Measurements from ENCODE around the gene RASL10A. TPM values are rescaled to one million over a fixed set of nuclear protein-coding genes. Genes with fewer than 3 reads are reported as not detected.

The RASL10A gene
- total and polyA plus RNA-seq, 2 experiments from 2014 or later = 1.6 to 3.0 TPM

GRCh38 chr22:29328055-29328454 is 12.6 kb upstream of the RASL10A start:
- ATAC-seq (peak; percentile 47), DNase-seq (ENCODE audit: low spot score) (no peak)
- H3K4me3 Mint-ChIP-seq = no peak overlapping the region
- no peak overlapping the region for H3K27ac Mint-ChIP-seq
- H3K9me3 Mint-ChIP-seq = no peaks in the 10 kb centered on the region
- Histone ChIP-seq H4K20me1 (replicated peaks; ENCODE audit: insufficient read depth) (no peaks in the 10 kb centered on the region), H2AFZ (no peak overlapping the region), H3K27me3 (ENCODE audit: insufficient read depth) (no peaks in the 10 kb centered on the region), H3K9me2 (ENCODE audit: insufficient read depth) (no peaks in the 10 kb centered on the region), H3K4me2 (no peak overlapping the region), H3K79me2 (replicated peaks; ENCODE audit: insufficient read depth) (no peaks in the 10 kb centered on the region), H3K27ac (ENCODE audit: low read depth) (no peak overlapping the region), H3K36me3 (ENCODE audit: insufficient read depth) (no peaks in the 10 kb centered on the region), H3F3A (replicated peaks; ENCODE audit: low read depth) (no peaks in the 10 kb centered on the region), H3K4me1 (ENCODE audit: insufficient read depth) (no peaks in the 10 kb centered on the region), H3K4me3 (no peak overlapping the region)
- peaks cover 7% of the 10 kb centered on the region for H3K36me3 Mint-ChIP-seq (ENCODE audit: low read depth)
- no peak for TF ChIP-seq ZNF331 (CRISPR knock-in tag; IDR thresholded peaks at IDR 0.05; ENCODE audit: low read depth)
- no peak; a peak in 1 of 4 replicates for TF ChIP-seq CTCF (conservative IDR thresholded peaks at IDR 0.05; ENCODE audit: low read depth in 2 of 2)
- TF ChIP-seq REST (IDR thresholded peaks at IDR 0.05; ENCODE audit: unreplicated experiment) = no peak
- no peak for TF ChIP-seq EZH2phosphoT487 (IDR thresholded peaks at IDR 0.05; ENCODE audit: unreplicated experiment)
- no peak for TF ChIP-seq ETS1 (IDR thresholded peaks at IDR 0.05)
- peaks cover 6% of the 10 kb centered on the region; the same call in 1 of the 3 replicates for H3K4me1 Mint-ChIP-seq
- peaks cover 8% of the 10 kb centered on the region for H3K27me3 Mint-ChIP-seq (ENCODE audit: insufficient read depth, low read depth, poor library complexity)

GRCh38 chr22:29327089-29327764 is 11.7 kb upstream of the RASL10A start:
- Histone ChIP-seq H3K36me3 (ENCODE audit: insufficient read depth) (no peaks in the 10 kb centered on the region), H3F3A (replicated peaks; ENCODE audit: low read depth) (no peaks in the 10 kb centered on the region), H3K4me3 (no peak overlapping the region), H2AFZ (no peak overlapping the region), H3K79me2 (replicated peaks; ENCODE audit: insufficient read depth) (no peaks in the 10 kb centered on the region), H3K4me1 (ENCODE audit: insufficient read depth) (no peaks in the 10 kb centered on the region), H3K27me3 (ENCODE audit: insufficient read depth) (no peaks in the 10 kb centered on the region), H3K4me2 (no peak overlapping the region), H3K27ac (ENCODE audit: low read depth) (no peak overlapping the region), H4K20me1 (replicated peaks; ENCODE audit: insufficient read depth) (no peaks in the 10 kb centered on the region), H3K9me2 (ENCODE audit: insufficient read depth) (no peaks in the 10 kb centered on the region)
- Mint-ChIP-seq H3K4me1 (peaks cover 6% of the 10 kb centered on the region; the same call in 1 of the 3 replicates), H3K27me3 (ENCODE audit: insufficient read depth, low read depth, poor library complexity) (peaks cover 8% of the 10 kb centered on the region), H3K4me3 (no peak overlapping the region), H3K9me3 (no peaks in the 10 kb centered on the region), H3K27ac (no peak overlapping the region), H3K36me3 (ENCODE audit: low read depth) (peaks cover 7% of the 10 kb centered on the region)
- ATAC-seq (no peak), DNase-seq (ENCODE audit: low spot score) (no peak)
- TF ChIP-seq ETS1 (IDR thresholded peaks at IDR 0.05) (no peak), STAT1 (IDR thresholded peaks at IDR 0.05; ENCODE audit: unreplicated experiment) (no peak), NANOG (IDR thresholded peaks at IDR 0.05; ENCODE audit: borderline replicate concordance) (no peak), POLR2AphosphoS5 (IDR thresholded peaks at IDR 0.05; ENCODE audit: low read depth) (no peak), CTCF (conservative IDR thresholded peaks at IDR 0.05; ENCODE audit: low read depth in 2 of 2) (no peak), EZH2phosphoT487 (IDR thresholded peaks at IDR 0.05; ENCODE audit: unreplicated experiment) (no peak), CREB1 (CRISPR knock-in tag; IDR thresholded peaks at IDR 0.05; ENCODE audit: low read depth) (no peak), REST (IDR thresholded peaks at IDR 0.05; ENCODE audit: unreplicated experiment) (no peak)

Measured in GM23338 (cell line).